GM21528 (cell line): ENCODE data around the gene OR51B4.
A peak's percentile ranks its signal among the peaks of the same experiment; 100 is the strongest.
"Not testable (repeated sequence)": the region's sequence is repeated elsewhere in the genome, so short reads cannot be mapped to it uniquely, and the experiment has no call there.

ENCODE experiments used
- ATAC-seq: cut with Tn5 transposase; IDR thresholded peaks from one replicate; pipeline ENCODE4 v1.9.1; 2021; ENCODE audit warnings: mild to moderate bottlenecking, moderate library complexity; ENCODE audit not compliant: unreplicated experiment, low FRiP score

Gene OR51B4, protein sequence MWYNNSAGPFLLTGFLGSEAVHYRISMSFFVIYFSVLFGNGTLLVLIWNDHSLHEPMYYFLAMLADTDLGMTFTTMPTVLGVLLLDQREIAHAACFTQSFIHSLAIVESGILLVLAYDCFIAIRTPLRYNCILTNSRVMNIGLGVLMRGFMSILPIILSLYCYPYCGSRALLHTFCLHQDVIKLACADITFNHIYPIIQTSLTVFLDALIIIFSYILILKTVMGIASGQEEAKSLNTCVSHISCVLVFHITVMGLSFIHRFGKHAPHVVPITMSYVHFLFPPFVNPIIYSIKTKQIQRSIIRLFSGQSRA

DNA sequence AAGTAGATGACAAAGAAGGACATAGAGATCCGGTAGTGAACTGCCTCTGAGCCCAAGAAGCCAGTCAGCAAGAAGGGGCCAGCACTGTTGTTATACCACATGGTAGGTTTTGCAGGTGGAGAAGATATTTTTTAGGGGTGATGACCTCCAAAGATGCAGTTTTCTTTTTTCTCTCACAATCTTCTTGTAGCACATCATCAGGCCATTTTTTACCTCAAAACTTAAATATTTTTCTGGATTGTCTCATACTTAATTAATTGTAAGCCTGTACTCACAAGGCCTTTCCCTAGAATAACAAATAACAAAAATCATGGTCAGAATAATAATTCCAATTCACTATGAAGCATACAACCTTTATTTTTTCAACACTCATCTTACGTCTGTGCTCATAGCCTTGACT is at the start of gene OR51B4:
Gene OR51B4, minus strand, starts transcription at position 101 of the 400 bp plus-strand sequence. Its CDS starts 0 bp downstream, at position 101.
- no peak for ATAC-seq

DNA sequence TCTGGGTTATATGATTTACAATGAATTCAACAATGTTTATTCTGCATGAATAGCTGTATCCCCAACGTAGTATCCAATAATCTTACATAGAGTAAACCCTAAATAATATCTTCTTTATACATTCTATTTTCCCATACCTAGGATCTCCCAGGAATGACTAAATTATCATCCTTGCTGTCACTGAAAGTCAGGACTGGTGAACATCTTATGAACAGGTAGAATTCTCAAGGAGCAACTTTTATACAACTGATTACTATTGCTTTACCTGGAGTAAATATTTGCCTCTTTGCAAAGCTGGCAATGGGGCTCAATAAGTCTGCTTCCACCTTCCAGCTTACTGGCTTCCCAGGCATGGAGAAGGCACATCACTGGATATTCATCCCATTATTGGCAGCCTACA is 49.5 kb upstream of the OR51B4 start, which contains the start of gene OR51B6:
Gene OR51B6, plus strand, starts transcription at position 301 of the 400 bp plus-strand sequence. Its CDS starts 0 bp downstream, at position 301.
- no peak for ATAC-seq

GRCh38 chr11:5349550-5349949 is 47.8 kb upstream of the OR51B4 start:
- no peak for ATAC-seq

GRCh38 chr11:5348551-5349194 is 46.9 kb upstream of the OR51B4 start:
- ATAC-seq: no peak

GRCh38 chr11:5345831-5346230 is 44.1 kb upstream of the OR51B4 start:
- ATAC-seq: no peak

- no peak for ATAC-seq
These were observed 42.0 kb upstream of the OR51B4 start, which contains the start of gene OR51B5 for GRCh38 chr11:5343474-5344335. Gene OR51B5 (minus strand): TSS chr11:5343524. CDS start chr11:5343524, 0 bp downstream.

DNA sequence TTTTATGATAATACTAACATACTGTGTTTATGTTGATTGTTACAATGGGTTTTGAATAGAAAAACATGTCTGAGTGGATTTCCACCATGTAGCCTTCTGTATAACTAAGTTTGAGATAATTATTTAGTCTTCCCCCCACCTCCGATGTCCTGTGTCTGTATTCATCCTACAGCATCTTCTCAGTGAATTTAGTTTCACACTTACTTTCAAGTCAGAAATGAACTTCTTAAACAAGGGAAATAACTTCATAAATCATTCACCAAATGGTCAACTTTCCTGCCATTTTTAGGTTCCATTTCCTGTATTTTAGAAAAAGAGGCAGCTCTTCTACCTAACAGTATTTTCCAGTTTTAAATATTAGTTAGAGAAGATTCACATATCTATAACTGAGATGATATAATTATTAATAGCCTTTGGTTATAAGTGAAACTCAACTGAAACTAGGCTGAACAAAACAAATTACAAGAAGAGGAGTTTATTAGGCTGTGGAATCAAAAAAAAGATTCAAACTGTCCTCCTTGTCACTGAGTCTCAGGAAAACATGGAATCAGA is 38.1 kb upstream of the OR51B4 start:
- peak; percentile 90 for ATAC-seq

GRCh38 chr11:5337253-5337652 is 35.5 kb upstream of the OR51B4 start:
- ATAC-seq: not testable (repeated sequence)

GRCh38 chr11:5336331-5336730 is 34.6 kb upstream of the OR51B4 start:
- ATAC-seq: no peak

GRCh38 chr11:5335170-5335569 is 33.4 kb upstream of the OR51B4 start:
- no peak for ATAC-seq

DNA sequence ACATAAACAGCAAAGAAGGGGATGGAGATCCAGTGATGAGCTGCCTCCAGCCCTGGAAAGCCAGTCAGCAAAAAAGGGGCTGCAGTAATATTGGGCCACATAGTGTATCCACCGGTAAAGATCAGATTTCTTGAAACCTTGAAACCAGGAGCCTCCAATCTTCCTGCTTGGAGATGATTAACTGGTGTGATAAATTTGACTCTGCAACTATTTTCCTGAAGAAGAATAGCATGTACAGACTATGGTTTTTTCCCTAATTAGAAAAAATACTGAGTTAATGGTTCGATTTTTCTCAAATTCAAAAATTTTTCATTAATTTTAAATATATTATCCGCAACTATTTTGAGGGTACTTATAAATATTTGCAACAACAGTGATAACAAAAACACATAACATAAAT is 22.5 kb upstream of the OR51B4 start, which contains the start of gene OR51B2:
Gene OR51B2, minus strand, starts transcription at position 101 of the 400 bp plus-strand sequence. Its CDS starts 0 bp downstream, at position 101.
- no peak for ATAC-seq

GRCh38 chr11:5317292-5317691 is 15.5 kb upstream of the OR51B4 start:
- no peak for ATAC-seq

DNA sequence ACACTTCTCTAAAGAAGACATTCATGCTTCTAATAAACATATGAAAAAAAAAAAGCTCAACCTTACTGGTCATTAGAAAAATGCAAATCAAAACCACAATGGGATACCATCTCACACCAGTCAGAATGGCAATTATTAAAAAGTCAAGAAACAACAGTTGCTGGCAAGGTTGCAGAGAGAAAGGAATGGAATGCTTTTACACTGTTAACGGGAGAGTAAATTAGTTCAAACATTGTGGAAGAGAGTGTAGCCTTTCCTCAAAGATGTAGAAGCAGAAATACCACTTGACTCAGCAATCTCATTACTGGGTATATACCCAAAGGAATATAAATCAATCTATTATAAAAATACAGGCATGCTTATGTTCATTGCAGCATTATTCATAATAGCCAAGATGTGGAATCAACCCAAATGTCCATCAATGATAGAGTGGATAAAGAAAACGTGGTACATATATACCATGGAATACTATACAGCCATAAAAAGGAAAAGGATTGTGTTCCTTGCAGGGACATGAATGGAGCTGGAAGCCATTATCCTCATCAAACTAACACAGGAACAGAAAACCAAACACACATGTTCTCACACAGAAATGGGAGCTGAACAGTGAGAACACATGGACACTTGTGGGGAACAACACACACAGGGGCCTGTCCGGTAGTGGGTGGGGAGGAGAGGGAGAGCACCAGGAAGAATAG is 11.7 kb upstream of the OR51B4 start:
- ATAC-seq: not testable (repeated sequence)

DNA sequence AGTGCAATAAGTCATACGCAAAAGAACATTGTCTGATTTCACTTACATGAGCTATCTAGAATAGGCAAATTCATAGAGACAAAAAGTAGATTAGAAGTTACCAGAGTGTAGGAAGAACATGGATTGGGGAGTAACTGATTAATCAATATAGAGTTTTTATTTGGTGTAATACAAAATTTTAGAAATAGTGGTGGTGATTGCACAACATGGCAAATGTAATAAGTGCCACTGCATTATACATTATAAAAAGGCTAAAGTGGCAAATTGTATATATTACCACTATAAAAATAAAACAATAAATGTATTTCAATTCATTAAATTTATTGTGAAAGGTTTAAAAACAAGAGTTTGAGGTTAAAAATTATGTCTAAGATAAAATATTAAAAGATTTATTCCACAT is 8.7 kb upstream of the OR51B4 start:
- no peak for ATAC-seq

DNA sequence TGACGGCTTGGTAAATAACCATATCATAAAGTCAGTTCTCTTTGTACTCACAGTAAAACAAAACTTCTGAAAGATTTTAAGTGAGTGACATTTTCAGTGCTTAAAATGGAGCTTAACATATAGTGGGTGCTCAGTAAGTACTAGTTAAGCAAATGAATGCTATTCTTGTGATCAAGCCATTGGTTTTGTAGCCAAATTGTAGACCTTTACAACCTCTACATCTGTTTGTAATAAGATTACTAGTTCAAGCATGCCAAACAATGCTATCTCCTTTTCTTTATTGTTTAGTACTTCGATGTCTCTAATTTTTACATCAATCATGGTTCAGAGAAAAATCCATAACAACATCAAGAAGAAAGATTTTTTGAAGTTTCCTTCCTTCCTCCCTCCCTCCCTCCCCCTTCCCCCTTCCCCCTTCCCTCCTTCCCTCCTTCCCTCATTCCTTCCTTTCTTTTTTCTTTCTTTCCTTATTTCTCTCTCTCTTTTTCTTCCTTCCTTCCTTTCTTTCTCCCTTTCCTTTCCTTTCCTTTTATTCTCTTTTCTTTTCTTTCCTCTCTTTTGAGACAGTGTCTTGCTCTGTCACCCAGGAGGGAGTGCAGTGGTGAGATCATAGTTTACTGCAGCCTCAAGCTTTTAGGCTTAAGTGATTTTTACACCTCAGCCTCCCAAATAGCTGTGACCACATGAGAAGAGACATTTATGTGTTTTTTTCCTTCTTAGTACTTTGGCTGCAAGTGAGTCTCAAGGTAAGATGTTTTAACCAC is 5.7 kb upstream of the OR51B4 start:
- no peak for ATAC-seq

DNA sequence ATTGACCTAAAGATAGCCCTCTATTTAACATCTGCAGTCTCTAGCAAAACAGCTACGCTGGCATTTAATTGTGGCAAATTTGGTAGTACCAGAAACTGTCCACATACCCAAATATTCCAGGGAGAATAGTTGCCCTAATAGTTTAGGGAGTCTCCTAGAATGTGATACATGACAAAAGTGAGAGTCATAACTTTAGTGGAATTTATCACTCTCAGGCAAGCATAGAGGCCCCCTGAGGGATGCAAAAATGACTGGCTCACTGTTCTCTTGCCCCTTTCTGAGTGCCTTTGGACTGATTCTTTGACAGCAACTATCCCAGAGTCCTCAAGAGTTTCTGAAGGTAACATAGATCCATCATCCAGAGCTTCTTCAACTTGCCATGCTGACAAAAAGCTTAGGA is 2.3 kb upstream of the OR51B4 start:
- no peak for ATAC-seq

DNA sequence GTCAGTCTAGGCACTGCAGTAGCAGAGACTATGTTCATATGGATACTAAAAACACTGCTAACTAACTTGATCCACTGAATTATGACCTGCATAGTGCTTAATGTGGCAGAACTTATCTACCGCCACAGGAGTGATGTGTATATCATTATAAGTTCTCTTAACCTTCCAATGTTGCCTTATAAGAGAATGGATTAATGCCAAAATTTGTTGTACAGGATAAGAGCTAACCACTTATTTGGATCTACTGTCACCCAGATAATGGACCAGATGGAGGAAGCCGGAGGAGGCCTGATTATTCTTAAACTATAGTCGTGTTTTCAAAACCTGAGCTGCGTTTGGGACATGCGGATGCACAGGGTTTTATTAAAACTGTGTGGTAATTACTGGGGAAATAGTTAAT is 1.9 kb upstream of the OR51B4 start:
- no peak for ATAC-seq

GRCh38 chr11:5300251-5300650 is 1.5 kb downstream of the OR51B4 start:
- ATAC-seq: no peak

GRCh38 chr11:5298451-5298850 is 3.3 kb downstream of the OR51B4 start:
- ATAC-seq: no peak
